ENCODE results near the gene CPZ.

CPZ gene

DNA sequence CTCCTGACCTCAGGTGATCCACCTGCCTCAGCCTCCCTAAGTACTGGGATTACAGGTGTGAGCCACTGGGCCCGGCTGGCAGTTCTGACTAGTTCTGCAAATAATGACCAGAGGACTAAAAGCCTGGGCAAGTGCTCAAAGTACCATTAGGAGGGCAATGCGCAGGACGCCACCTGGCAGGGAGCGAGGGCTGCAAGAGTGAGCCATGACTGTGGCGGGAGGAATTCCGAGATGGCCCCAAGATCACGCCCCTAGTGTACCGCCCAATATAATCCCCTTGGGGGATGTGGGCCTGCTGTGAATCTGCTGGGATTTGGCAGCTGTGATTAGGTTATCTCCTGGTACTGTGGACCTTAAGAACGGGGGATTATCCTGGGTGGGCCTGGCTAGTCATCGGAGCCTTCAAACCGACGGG is 38.6 kb upstream of the CPZ start:
- Histone ChIP-seq H3K4me3 (replicated peaks; ENCODE audit: low read depth, low read length) (no peak overlapping the region), H3K27me3 (replicated peaks; ENCODE audit: control insufficient read depth, insufficient read depth, low read length) (no peaks in the 10 kb centered on the region), H3K36me3 (ENCODE audit: control insufficient read depth, insufficient read depth, low read length) (no peaks in the 10 kb centered on the region)
- DNase-seq (ENCODE audit: extremely low read depth, insufficient read length): no peak
- TF ChIP-seq, protein P1, sequence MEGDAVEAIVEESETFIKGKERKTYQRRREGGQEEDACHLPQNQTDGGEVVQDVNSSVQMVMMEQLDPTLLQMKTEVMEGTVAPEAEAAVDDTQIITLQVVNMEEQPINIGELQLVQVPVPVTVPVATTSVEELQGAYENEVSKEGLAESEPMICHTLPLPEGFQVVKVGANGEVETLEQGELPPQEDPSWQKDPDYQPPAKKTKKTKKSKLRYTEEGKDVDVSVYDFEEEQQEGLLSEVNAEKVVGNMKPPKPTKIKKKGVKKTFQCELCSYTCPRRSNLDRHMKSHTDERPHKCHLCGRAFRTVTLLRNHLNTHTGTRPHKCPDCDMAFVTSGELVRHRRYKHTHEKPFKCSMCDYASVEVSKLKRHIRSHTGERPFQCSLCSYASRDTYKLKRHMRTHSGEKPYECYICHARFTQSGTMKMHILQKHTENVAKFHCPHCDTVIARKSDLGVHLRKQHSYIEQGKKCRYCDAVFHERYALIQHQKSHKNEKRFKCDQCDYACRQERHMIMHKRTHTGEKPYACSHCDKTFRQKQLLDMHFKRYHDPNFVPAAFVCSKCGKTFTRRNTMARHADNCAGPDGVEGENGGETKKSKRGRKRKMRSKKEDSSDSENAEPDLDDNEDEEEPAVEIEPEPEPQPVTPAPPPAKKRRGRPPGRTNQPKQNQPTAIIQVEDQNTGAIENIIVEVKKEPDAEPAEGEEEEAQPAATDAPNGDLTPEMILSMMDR (IDR thresholded peaks at IDR 0.05; ENCODE audit: insufficient read depth, low read length, poor library complexity, severe bottlenecking): no peak

DNA sequence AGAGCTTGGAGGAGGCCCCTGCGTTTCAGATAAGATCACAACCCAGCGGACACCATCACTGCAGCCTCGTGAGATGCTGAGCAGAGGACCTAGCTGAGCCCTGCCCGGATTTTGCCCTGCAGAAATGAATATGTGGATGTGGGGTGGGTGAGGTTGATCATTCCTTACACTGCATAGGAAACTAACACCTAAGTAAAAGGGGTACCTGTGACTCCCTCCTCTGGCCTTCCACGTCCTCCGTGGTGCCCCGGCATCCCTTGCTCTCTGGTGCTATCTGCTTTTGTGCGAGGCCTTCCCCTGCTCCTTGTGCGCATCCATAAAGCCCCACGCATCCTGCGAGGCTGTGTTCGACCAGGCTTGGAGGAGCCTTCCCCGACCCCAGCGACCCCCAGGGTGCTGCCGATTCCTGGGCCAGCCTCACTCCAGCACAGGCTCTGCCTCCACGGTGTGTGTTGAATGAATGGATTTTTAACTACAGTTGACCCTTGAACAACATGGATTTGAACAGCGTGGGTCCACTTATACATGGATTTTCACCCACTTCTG is 37.9 kb upstream of the CPZ start:
- Histone ChIP-seq H3K36me3 (ENCODE audit: control insufficient read depth, insufficient read depth, low read length) (no peaks in the 10 kb centered on the region), H3K27me3 (replicated peaks; ENCODE audit: control insufficient read depth, insufficient read depth, low read length) (no peaks in the 10 kb centered on the region), H3K4me3 (replicated peaks; ENCODE audit: low read depth, low read length) (no peak overlapping the region)
- TF ChIP-seq, protein P1 (IDR thresholded peaks at IDR 0.05; ENCODE audit: insufficient read depth, low read length, poor library complexity, severe bottlenecking): no peak
- DNase-seq (ENCODE audit: extremely low read depth, insufficient read length): no peak

DNA sequence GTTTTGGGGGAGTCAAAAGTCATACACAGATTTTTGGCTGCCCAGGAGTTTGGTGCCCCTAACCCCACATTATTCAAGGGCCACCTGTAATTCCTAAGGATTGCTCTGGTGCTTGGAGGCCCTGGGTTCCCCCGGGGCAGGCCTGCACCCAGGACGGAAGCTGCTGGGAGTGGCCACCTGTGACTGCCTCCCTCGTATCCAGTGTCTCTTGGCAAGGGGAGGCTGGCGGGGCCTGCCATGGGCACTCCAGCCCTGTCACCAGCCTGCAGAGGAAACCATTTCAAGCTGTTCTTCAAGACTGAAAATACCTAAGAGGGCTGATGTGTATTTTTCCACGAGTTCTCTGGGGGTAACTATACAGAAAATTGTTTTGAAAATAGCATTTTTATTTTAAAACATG is 36.8 kb upstream of the CPZ start:
- TF ChIP-seq, protein P1 (IDR thresholded peaks at IDR 0.05; ENCODE audit: insufficient read depth, low read length, poor library complexity, severe bottlenecking): no peak
- DNase-seq (ENCODE audit: extremely low read depth, insufficient read length): no peak
- H3K4me3 ChIP-seq (replicated peaks; ENCODE audit: low read depth, low read length): no peak overlapping the region
- H3K36me3 ChIP-seq (ENCODE audit: control insufficient read depth, insufficient read depth, low read length): no peaks in the 10 kb centered on the region
- H3K27me3 ChIP-seq (replicated peaks; ENCODE audit: control insufficient read depth, insufficient read depth, low read length): no peaks in the 10 kb centered on the region

DNA sequence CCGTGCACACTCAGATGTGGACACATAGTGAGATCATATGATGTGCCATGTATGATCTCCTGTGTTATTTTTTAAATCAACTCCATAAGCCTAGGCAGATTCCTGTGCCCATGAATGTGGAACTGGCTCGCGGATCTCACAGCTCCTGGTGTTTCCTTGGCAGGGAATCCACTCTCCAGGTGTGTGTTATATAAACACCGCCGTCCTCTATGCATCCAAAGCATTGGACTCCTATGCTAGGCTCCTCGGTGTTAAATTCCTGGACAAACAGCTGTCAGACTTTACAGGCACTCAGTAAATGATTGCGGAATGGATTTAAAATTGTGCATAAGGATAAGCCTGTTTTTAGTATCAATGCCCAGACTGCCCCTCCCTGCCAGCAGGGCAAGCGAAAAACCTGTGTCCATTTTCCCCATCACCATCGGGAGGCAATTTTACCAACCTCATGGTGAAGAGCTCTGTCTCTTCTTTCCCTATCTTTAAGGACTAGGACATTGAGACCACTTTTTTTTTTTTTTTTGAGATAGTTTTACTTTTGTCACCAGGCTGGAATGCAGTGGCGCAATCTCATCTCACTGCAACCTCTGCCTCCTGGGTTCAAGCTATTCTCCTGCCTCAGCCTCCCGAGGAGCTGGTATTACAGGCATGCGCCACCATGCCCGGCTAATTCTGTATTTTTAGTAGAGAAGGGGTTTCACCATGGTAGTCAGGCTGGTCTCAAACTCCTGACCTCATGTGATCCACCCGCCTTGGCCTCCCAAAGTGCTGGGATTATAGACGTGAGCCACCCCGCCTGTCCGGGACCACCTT is 36.0 kb upstream of the CPZ start:
- no peaks in the 10 kb centered on the region for H3K36me3 ChIP-seq (ENCODE audit: control insufficient read depth, insufficient read depth, low read length)
- DNase-seq (ENCODE audit: extremely low read depth, insufficient read length): no peak
- H3K27me3 ChIP-seq (replicated peaks; ENCODE audit: control insufficient read depth, insufficient read depth, low read length): no peaks in the 10 kb centered on the region
- TF ChIP-seq, protein P1 (IDR thresholded peaks at IDR 0.05; ENCODE audit: insufficient read depth, low read length, poor library complexity, severe bottlenecking): no peak
- no peak overlapping the region for H3K4me3 ChIP-seq (replicated peaks; ENCODE audit: low read depth, low read length)

DNA sequence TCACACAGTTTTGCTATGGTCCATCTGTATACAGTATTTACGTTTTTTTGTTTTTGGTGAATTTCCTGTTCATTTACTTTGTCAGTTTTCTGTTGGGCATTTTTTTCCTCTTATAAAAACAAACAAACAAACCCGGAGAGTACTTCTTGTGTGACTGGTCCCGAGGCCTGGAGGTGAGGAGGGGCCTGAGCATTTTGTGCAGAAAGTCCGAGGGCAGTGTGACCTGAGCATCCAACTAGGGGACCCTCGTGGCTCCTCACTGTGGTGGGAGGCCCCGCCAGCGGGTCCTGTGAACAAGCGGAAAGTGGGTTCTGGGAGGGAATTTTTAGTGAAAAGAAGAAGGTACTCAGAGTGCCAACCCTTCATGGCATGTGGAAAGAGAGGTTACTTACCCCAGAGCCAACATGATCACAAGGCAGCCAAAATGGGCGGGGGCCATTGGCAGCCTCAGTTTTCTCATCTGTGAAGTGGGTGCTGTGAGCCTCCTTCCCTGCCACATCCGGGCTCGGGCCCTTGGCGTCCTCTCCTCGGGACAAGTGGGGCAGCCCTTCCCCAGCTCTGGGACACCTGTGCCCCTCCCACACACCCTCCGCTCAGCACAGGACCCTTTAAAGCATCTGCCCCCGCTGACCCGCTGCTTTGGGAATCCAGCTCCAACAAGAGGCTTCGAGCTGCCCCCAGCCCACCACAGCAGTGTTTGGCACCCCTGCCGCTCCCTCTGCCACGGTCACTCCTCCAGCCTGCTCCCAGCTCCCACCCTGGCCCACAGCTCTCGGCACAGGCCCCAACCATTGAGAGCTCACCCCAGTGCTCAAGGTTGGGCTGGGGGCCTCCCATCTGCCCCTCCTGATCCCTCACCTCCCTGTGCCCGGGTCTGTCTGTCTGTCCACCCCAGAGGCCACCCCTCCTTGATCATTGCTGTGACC is 35.2 kb upstream of the CPZ start:
- Histone ChIP-seq H3K4me3 (replicated peaks; ENCODE audit: low read depth, low read length) (no peak overlapping the region), H3K36me3 (ENCODE audit: control insufficient read depth, insufficient read depth, low read length) (no peaks in the 10 kb centered on the region), H3K27me3 (replicated peaks; ENCODE audit: control insufficient read depth, insufficient read depth, low read length) (no peaks in the 10 kb centered on the region)
- DNase-seq (ENCODE audit: extremely low read depth, insufficient read length): no peak
- TF ChIP-seq, protein P1 (IDR thresholded peaks at IDR 0.05; ENCODE audit: insufficient read depth, low read length, poor library complexity, severe bottlenecking): no peak

Data from GM06990 (cell line).